Muscle of arm (tissue), 12 donors: ENCODE results near the gene CIAO2B. TPM values are rescaled to one million over a fixed set of nuclear protein-coding genes. Genes with fewer than 3 reads are reported as not detected.
"Not testable (repeated sequence)": the region's sequence is repeated elsewhere in the genome, so short reads cannot be mapped to it uniquely, and the experiment has no call there.

Source experiments
- DNase-seq: peaks from one replicate; pipeline ENCODE4 v3.0.0-alpha.2; 2013
- polyA plus RNA-seq, 12 donors: library from polyadenylated mRNA; unstranded; fragments of 120-200 nt; gene quantifications; one replicate each; pipeline ENCODE4 v1.2.1, GENCODE V29; 2013; ENCODE audit not compliant: insufficient read length in 12 of 12

The CIAO2B gene
- polyA plus RNA-seq, 12 donors: 33.1 to 88.0 (median 78.6) TPM; not detected in 1

- no peak for DNase-seq
These were observed 8.8 kb upstream of the CIAO2B start for GRCh38 chr16:66942981-66943380.

GRCh38 chr16:66940236-66940635 is 6.0 kb upstream of the CIAO2B start:
- DNase-seq: no peak

- no peak for DNase-seq
These were observed 5.2 kb upstream of the CIAO2B start for GRCh38 chr16:66939366-66939765.

GRCh38 chr16:66937725-66938337 is 3.6 kb upstream of the CIAO2B start:
- no peak for DNase-seq

GRCh38 chr16:66936889-66937554 is 2.8 kb upstream of the CIAO2B start:
- DNase-seq: no peak

GRCh38 chr16:66936462-66936861 is 2.3 kb upstream of the CIAO2B start:
- no peak for DNase-seq

GRCh38 chr16:66935314-66936011 is 1.3 kb upstream of the CIAO2B start, which contains the start of gene CES2:
TSS of gene CES2 (plus strand) at chr16:66935516. CDS start at chr16:66935636, 120 bp downstream.
- DNase-seq: no peak

- DNase-seq: not testable (repeated sequence)
These were observed 674 bp upstream of the CIAO2B start for GRCh38 chr16:66934839-66935313.

- no peak for DNase-seq
These were observed 445 bp downstream of the CIAO2B start for GRCh38 chr16:66933776-66934137.

- DNase-seq: no peak
These were observed 2.1 kb downstream of the CIAO2B start for GRCh38 chr16:66932076-66932475.

GRCh38 chr16:66931665-66932064 is 2.5 kb downstream of the CIAO2B start:
- DNase-seq: no peak

- no peak for DNase-seq
These were observed 4.0 kb downstream of the CIAO2B start for GRCh38 chr16:66930189-66930588.

- no peak for DNase-seq
These were observed 5.4 kb downstream of the CIAO2B start for GRCh38 chr16:66928702-66929388.

- no peak for DNase-seq
These were observed 6.1 kb downstream of the CIAO2B start for GRCh38 chr16:66927918-66928649.

- DNase-seq: no peak
These were observed 7.2 kb downstream of the CIAO2B start for GRCh38 chr16:66926961-66927436.

GRCh38 chr16:66926171-66926947 is 7.8 kb downstream of the CIAO2B start:
- no peak for DNase-seq

- DNase-seq: no peak
These were observed 8.8 kb downstream of the CIAO2B start, which contains the start of gene RRAD for GRCh38 chr16:66925322-66925840. TSS of gene RRAD (minus strand) at chr16:66925535. CDS start at chr16:66925179, 356 bp downstream.

GRCh38 chr16:66924527-66925321 is 9.5 kb downstream of the CIAO2B start:
- DNase-seq: no peak

- no peak for DNase-seq
These were observed 10.3 kb downstream of the CIAO2B start for GRCh38 chr16:66923866-66924265.
